Cerebellar nuclear complex (tissue), 1 donor: Measurements from ENCODE around the gene GP1BA.
A peak's percentile ranks its signal among the peaks of the same experiment; 100 is the strongest.

Experiments
- DNase-seq, 2 experiments: peaks; one replicate each; lab custom pipeline; 2025; lab: John Stamatoyannopoulos, UW

GP1BA gene

GRCh38 chr17:4931963-4932362 is at the start of gene GP1BA:
GP1BA (plus strand) TSS chr17:4932277; CDS start chr17:4932605, 328 bp downstream.
- DNase-seq = no peak

DNA sequence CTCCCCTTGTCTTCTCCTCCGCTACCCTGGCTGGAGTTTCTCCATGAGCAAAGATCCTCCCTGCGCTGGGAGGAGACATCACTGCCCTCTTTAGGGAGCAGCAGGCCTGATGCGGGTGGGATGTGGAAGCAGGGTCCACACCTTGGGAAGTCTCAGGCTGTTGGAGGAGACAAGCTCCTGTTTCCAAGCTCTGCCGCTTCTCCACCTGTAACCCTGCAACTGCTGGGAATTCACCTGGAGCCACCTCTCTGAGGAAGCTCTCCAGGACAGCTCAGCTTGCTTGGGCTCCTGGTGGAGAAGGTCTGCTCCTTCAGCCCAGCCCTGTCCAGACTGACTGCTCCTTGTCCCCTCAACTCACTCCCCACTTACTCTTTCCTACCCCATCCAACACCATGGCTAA is 47.6 kb upstream of the GP1BA start:
- DNase-seq = no peak

DNA sequence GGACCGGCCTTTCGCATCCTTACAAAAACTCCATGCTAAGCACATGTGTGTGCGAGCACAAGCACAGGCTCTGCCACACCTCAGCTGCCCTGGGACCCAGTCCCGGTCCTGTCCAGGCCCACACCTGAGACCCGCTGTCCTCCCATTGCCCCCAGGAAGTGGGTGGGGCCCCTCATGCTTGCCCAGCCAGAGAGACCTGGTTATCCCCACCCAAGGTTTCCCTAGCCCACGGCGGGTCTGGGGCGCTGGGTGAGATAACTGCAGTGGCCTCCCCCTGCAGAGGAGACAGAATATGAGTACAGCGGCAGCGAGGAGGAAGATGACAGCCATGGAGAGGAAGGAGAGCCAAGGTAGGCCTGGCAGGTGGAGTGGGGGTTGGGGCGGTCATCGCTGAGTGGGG is 45.2 kb upstream of the GP1BA start:
- DNase-seq = no peak

DNA sequence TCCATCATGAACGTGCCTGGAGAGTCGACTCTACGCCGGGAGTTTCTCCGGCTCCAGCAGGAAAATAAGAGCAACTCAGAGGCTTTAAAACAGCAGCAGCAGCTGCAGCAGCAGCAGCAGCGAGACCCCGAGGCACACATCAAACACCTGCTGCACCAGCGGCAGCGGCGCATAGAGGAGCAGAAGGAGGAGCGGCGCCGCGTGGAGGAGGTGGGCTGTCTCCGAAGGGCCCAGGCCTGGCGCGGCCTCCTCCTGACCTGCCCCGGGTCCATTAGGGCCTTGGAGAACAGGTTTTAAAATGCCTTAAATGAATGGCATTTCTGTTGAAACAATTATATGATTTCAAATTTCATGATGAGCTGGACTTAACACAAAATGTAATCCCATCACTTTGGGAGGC is 44.5 kb upstream of the GP1BA start:
- DNase-seq = no peak

- no peak for DNase-seq
Measured at GRCh38 chr17:4891411-4892410, 40.4 kb upstream of the GP1BA start.

- no peak for DNase-seq
Measured at GRCh38 chr17:4892499-4893221, 39.4 kb upstream of the GP1BA start.

DNA sequence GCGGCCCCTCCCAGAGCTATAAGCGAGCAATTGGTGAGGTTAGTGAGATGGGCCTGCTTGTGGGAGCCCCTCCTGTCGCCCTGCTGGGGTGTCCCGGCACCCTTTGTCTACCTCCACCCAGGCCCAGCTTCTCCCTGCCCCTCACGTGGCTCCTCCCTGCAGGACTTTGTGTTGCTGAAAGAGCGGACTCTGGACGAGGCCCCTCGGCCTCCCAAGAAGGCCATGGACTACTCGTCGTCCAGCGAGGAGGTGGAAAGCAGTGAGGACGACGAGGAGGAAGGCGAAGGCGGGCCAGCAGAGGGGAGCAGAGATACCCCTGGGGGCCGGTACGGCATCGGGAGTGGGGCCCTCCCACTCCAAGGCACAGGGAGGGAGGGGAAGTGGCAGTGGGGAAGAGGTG is 38.8 kb upstream of the GP1BA start:
- no peak for DNase-seq

- DNase-seq = no peak
Measured at GRCh38 chr17:4893721-4894560, 38.1 kb upstream of the GP1BA start.

- no peak for DNase-seq
Measured at GRCh38 chr17:4895121-4895520, 37.0 kb upstream of the GP1BA start.

GRCh38 chr17:4895657-4896331 is 36.3 kb upstream of the GP1BA start:
- DNase-seq = no peak

- no peak for DNase-seq
Measured at GRCh38 chr17:4896332-4897197, 35.5 kb upstream of the GP1BA start.

DNA sequence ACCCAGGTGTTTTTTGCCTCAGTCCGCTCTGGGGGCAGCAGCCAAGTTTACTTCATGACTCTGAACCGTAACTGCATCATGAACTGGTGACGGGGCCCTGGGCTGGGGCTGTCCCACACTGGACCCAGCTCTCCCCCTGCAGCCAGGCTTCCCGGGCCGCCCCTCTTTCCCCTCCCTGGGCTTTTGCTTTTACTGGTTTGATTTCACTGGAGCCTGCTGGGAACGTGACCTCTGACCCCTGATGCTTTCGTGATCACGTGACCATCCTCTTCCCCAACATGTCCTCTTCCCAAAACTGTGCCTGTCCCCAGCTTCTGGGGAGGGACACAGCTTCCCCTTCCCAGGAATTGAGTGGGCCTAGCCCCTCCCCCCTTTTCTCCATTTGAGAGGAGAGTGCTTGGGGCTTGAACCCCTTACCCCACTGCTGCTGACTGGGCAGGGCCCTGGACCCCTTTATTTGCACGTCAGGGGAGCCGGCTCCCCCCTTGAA is 34.8 kb upstream of the GP1BA start:
- no peak for DNase-seq

GRCh38 chr17:4897785-4898184 is 34.3 kb upstream of the GP1BA start:
- DNase-seq = no peak

GRCh38 chr17:4898351-4898750 is 33.7 kb upstream of the GP1BA start:
- no peak for DNase-seq

DNA sequence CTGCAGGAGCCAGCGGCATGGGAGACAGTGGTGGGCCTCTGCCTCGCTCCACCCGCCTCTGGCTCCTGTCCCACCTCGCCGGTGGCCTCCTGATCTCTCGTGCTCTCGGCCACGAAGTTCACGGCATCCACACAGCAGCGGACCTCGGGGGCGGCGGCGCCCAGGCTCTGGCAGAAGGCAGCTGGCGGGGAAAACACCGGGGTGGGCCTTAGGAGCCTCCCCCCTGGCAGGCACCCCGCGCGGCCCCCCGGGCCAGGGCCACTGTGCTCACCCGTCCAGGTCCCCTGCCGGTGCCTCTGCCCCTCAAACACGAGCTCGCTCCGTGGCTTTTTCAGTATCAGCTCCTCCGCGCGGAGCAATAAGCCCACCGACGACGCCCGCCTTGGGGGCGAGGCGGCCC is 33.1 kb upstream of the GP1BA start:
- no peak for DNase-seq

DNA sequence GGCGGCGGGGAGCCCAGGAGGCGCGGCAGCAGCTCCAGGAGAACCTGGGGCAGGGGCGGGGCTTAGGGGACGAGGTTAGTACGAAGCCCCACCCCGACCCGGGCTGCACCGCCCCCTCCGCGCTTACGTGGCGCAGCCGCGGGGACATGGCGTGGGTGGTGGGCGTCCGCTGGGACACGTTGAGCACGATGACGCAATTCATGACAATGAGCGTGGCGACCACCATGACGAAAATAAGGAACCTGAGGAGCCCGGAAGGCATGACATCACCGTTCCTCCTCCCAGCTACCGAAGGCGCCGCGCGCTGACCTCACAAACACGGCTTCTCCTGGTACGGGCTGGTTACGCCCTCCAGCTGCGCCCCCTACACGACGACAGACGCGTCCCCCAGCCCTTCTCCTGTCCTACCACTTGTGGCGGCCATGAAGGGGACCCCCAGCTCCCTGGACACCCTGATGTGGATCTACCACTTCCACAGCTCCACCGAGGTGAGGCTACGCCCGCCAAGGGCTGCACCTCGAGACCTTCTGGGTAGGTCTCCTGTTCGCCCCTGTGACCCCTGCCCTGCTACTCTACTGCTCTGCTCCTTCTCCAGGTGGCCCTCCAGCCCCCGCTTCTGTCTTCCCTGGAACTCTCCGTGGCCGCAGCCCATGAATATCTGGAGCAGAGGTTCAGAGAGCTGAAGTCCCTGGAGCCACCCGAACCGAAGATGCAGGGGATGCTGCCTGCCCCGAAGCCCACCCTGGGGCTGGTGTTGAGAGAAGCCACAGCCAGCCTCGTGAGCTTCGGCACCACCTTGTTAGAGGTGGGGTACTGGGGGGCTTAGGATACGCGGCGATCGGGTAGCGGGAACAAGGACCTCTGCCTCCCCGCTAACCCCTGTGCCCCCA is 32.5 kb upstream of the GP1BA start, which contains the start of gene C17orf107:
C17orf107 (plus strand) TSS at position 196 of the 890 bp plus-strand sequence; CDS start at position 423, 227 bp downstream.
- peak in 1 of 2 experiments; percentile 39 for DNase-seq

GRCh38 chr17:4900231-4901107 is 31.6 kb upstream of the GP1BA start:
- no peak for DNase-seq

DNA sequence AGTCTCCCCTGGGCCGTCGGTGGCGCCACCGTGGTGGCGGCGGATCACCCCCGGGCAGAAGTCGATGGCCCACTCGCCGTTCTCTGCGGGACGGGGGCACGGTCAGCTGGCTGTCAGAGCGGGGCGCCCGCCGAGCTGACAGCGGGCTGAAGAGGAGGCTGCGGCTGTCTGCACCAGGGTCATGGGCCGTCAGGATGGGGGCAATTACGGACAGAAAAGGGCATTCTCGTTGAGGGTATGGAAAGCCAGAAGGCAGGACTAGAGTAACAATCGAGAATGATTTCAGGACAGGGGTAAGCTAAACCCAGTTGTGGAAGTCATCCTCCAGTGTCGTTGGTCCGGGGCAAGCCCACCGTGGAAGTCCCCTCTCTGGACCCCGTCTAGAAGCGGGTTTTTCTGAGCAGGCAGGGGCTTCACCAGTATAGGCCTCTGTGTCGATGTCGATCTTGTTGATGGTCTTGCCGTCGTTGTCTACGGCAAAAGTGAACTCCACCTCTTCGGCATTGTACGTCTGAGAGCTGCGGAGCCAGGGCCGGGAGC is 30.9 kb upstream of the GP1BA start:
- no peak for DNase-seq
